ENCODE measurements around the gene FRMD4A.

Gene FRMD4A

GRCh38 chr10:14173706-14174594 lies 156.8 kb downstream of the FRMD4A start:
- H3K27me3 Mint-ChIP-seq, result peaks cover 83% of the 10 kb centered on the region
- peak overlapping the region; percentile 77 to 85 for H3K4me3 Mint-ChIP-seq
- no peaks in the 10 kb centered on the region for H3K9me3 Mint-ChIP-seq
- peaks cover 17% of the 10 kb centered on the region for H3K4me1 Mint-ChIP-seq
- ATAC-seq, result peak; percentile 69
- H3K27ac Mint-ChIP-seq, result peak overlapping the region in 1 of 2 donors; percentile 38
- DNase-seq, result no peak

- Mint-ChIP-seq H3K9me3 (no peaks in the 10 kb centered on the region), H3K27ac (no peak overlapping the region), H3K27me3 (peaks cover 83% of the 10 kb centered on the region), H3K4me1 (peaks cover 17% of the 10 kb centered on the region), H3K4me3 (peak overlapping the region; percentile 77 to 85)
- no peak for DNase-seq
- peak; percentile 33 for ATAC-seq
Observed at GRCh38 chr10:14173391-14173705, 157.4 kb downstream of the FRMD4A start.

- DNase-seq, result no peak
- Mint-ChIP-seq H3K27ac (no peak overlapping the region), H3K27me3 (peaks cover 85% of the 10 kb centered on the region), H3K9me3 (no peaks in the 10 kb centered on the region), H3K4me1 (peaks cover 17% of the 10 kb centered on the region), H3K4me3 (no peak overlapping the region)
- ATAC-seq, result no peak
Observed at GRCh38 chr10:14172336-14172950, 158.3 kb downstream of the FRMD4A start.

- Mint-ChIP-seq H3K4me1 (peaks cover 17% of the 10 kb centered on the region), H3K9me3 (no peaks in the 10 kb centered on the region), H3K27ac (no peak overlapping the region), H3K27me3 (peaks cover 84% of the 10 kb centered on the region), H3K4me3 (no peak overlapping the region)
- DNase-seq (no peak), ATAC-seq (no peak)
Observed at GRCh38 chr10:14171336-14171735, 159.4 kb downstream of the FRMD4A start.

GRCh38 chr10:14163377-14164086 lies 167.2 kb downstream of the FRMD4A start:
- no peak for DNase-seq
- Mint-ChIP-seq H3K4me3 (no peak overlapping the region), H3K27ac (no peak overlapping the region), H3K4me1 (no peaks in the 10 kb centered on the region), H3K9me3 (no peaks in the 10 kb centered on the region), H3K27me3 (peaks cover 53% of the 10 kb centered on the region)
- no peak for ATAC-seq

- H3K27me3 Mint-ChIP-seq, result peaks cover 58% of the 10 kb centered on the region
Observed at GRCh38 chr10:14162629-14163344, 167.9 kb downstream of the FRMD4A start.

GRCh38 chr10:14162061-14162460 lies 168.7 kb downstream of the FRMD4A start:
- ATAC-seq (no peak), DNase-seq (no peak)
- no peaks in the 10 kb centered on the region for H3K4me1 Mint-ChIP-seq
- peaks cover 58% of the 10 kb centered on the region for H3K27me3 Mint-ChIP-seq
- no peak overlapping the region for H3K27ac Mint-ChIP-seq
- H3K9me3 Mint-ChIP-seq, result no peaks in the 10 kb centered on the region
- H3K4me3 Mint-ChIP-seq, result no peak overlapping the region

More at GRCh38 chr10:14162629-14163344, 167.9 kb downstream of the FRMD4A start:
- Mint-ChIP-seq H3K9me3 (no peaks in the 10 kb centered on the region), H3K4me1 (no peaks in the 10 kb centered on the region), H3K27ac (peak overlapping the region in 1 of 2 donors; percentile 37), H3K4me3 (no peak overlapping the region)
- ATAC-seq (no peak), DNase-seq (no peak)

- DNase-seq, result no peak
- H3K9me3 Mint-ChIP-seq, result no peaks in the 10 kb centered on the region
- H3K27me3 Mint-ChIP-seq, result peaks cover 56% of the 10 kb centered on the region
- no peak overlapping the region for H3K27ac Mint-ChIP-seq
- no peak overlapping the region for H3K4me3 Mint-ChIP-seq
- ATAC-seq, result no peak
- no peaks in the 10 kb centered on the region for H3K4me1 Mint-ChIP-seq
Observed at GRCh38 chr10:14160299-14160698, 170.4 kb downstream of the FRMD4A start.

- DNase-seq (no peak), ATAC-seq (no peak)
- peaks cover 0 to 3% of the 10 kb centered on the region in 2 donors for H3K9me3 Mint-ChIP-seq
- peaks cover 56% of the 10 kb centered on the region for H3K27me3 Mint-ChIP-seq
- H3K4me3 Mint-ChIP-seq, result no peak overlapping the region
- no peaks in the 10 kb centered on the region for H3K4me1 Mint-ChIP-seq
- no peak overlapping the region for H3K27ac Mint-ChIP-seq
Observed at GRCh38 chr10:14158575-14158974, 172.1 kb downstream of the FRMD4A start.

GRCh38 chr10:14156104-14156503 lies 174.6 kb downstream of the FRMD4A start:
- peaks cover 47% of the 10 kb centered on the region for H3K27me3 Mint-ChIP-seq

GRCh38 chr10:14153570-14154055 lies 177.1 kb downstream of the FRMD4A start:
- H3K27ac Mint-ChIP-seq, result no peak overlapping the region
- H3K27me3 Mint-ChIP-seq, result peaks cover 35% of the 10 kb centered on the region
- DNase-seq (no peak), ATAC-seq (no peak)
- no peaks in the 10 kb centered on the region for H3K4me1 Mint-ChIP-seq
- H3K9me3 Mint-ChIP-seq, result peaks cover 0 to 3% of the 10 kb centered on the region in 2 donors
- H3K4me3 Mint-ChIP-seq, result no peak overlapping the region

More at GRCh38 chr10:14156104-14156503, 174.6 kb downstream of the FRMD4A start:
- Mint-ChIP-seq H3K27ac (no peak overlapping the region), H3K4me3 (no peak overlapping the region), H3K9me3 (peaks cover 0 to 3% of the 10 kb centered on the region in 2 donors), H3K4me1 (no peaks in the 10 kb centered on the region)
- no peak for ATAC-seq
- no peak for DNase-seq

- Mint-ChIP-seq H3K27me3 (peaks cover 15% of the 10 kb centered on the region), H3K27ac (no peak overlapping the region), H3K4me3 (no peak overlapping the region), H3K9me3 (peaks cover 0 to 3% of the 10 kb centered on the region in 2 donors), H3K4me1 (no peaks in the 10 kb centered on the region)
- ATAC-seq, result no peak
- DNase-seq, result no peak
Observed at GRCh38 chr10:14151571-14151970, 179.2 kb downstream of the FRMD4A start.

GRCh38 chr10:14150526-14150925 lies 180.2 kb downstream of the FRMD4A start:
- H3K4me1 Mint-ChIP-seq, result no peaks in the 10 kb centered on the region
- H3K4me3 Mint-ChIP-seq, result no peak overlapping the region
- no peak for ATAC-seq

GRCh38 chr10:14146501-14146900 lies 184.2 kb downstream of the FRMD4A start:
- no peak overlapping the region for H3K4me3 Mint-ChIP-seq
- no peaks in the 10 kb centered on the region for H3K4me1 Mint-ChIP-seq
- ATAC-seq, result no peak
- H3K9me3 Mint-ChIP-seq, result no peaks in the 10 kb centered on the region
- no peak overlapping the region for H3K27ac Mint-ChIP-seq
- peaks cover 37% of the 10 kb centered on the region for H3K27me3 Mint-ChIP-seq
- no peak for DNase-seq

More at GRCh38 chr10:14150526-14150925, 180.2 kb downstream of the FRMD4A start:
- Mint-ChIP-seq H3K27ac (no peak overlapping the region), H3K9me3 (peaks cover 0 to 3% of the 10 kb centered on the region in 2 donors), H3K27me3 (peaks cover 15% of the 10 kb centered on the region)
- DNase-seq, result no peak

GRCh38 chr10:14146025-14146424 lies 184.7 kb downstream of the FRMD4A start:
- H3K4me1 Mint-ChIP-seq, result no peaks in the 10 kb centered on the region
- peaks cover 42% of the 10 kb centered on the region for H3K27me3 Mint-ChIP-seq
- H3K4me3 Mint-ChIP-seq, result no peak overlapping the region
- ATAC-seq, result no peak
- H3K9me3 Mint-ChIP-seq, result no peaks in the 10 kb centered on the region
- DNase-seq, result no peak
- H3K27ac Mint-ChIP-seq, result no peak overlapping the region

All from stimulated activated naive CD8-positive, alpha-beta T cell treated with anti-CD3 and anti-CD28 coated beads, Interleukin-15, amount 100 ng/mL, for 72 hours (primary cell).